ENCODE measurements around the gene SH3TC2.

DNA sequence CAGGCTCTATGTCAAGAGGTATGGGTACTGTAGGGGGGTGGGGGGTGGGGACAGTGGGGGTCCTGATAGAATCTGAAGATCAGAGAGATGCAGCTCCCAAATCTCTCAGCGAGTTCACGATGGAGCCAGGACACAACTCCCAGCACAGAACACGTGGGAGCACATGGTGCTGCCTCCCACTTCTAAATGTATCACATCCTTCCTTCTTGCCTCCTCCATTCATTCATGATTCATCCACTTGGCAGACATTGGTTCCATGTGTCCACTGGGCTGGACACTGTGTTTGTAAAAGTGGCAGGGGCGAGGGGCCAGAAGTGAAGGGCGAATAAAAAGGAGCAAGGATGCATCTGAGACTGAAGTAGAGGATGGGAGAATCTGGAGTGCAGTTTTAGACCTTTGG is 33.9 kb downstream of the SH3TC2 start:
- TF ChIP-seq CTCF (IDR thresholded peaks at IDR 0.05), result no peak
- no peak for TF ChIP-seq POLR2A (IDR thresholded peaks at IDR 0.05)
- no peak for TF ChIP-seq POLR2AphosphoS5 (IDR thresholded peaks at IDR 0.05)
